WTC11 (cell line): ENCODE measurements around the gene WNT5B.

Experiments used
- AR ChIP-seq: fragments of 250-450 bp; sonication (Bioruptor Pico); IDR thresholded peaks from 2 replicates; pipeline ENCODE4 v1.9.0; 2021; ENCODE audit warnings: mild to moderate bottlenecking
- CTCF ChIP-seq: fragments of 200-600 bp; IDR thresholded peaks from 2 replicates; pipeline ENCODE4 v1.8.0; 2022; ENCODE audit warnings: antibody characterized with exemption
- E2F4 ChIP-seq: sonication (generic); formaldehyde crosslinking; IDR thresholded peaks from 2 replicates; pipeline ENCODE4 v1.8.1; 2022; ENCODE audit warnings: low read depth, mild to moderate bottlenecking, moderate library complexity, missing genetic modification reagents, borderline replicate concordance
- ESRRA ChIP-seq: sonication (generic); formaldehyde crosslinking; IDR thresholded peaks from 2 replicates; pipeline ENCODE4 v1.8.1; 2022; ENCODE audit warnings: mild to moderate bottlenecking, missing genetic modification reagents, borderline replicate concordance
- FOXP1 ChIP-seq: sonication (generic); formaldehyde crosslinking; IDR thresholded peaks from 2 replicates; pipeline ENCODE4 v1.8.0; 2022; ENCODE audit warnings: missing genetic modification reagents, mild to moderate bottlenecking, moderate library complexity, borderline replicate concordance
- MAX ChIP-seq: sonication (generic); formaldehyde crosslinking; IDR thresholded peaks from 2 replicates; pipeline ENCODE4 v1.8.0; 2022; ENCODE audit warnings: mild to moderate bottlenecking, missing genetic modification reagents
- NR1H2 ChIP-seq: sonication (generic); formaldehyde crosslinking; IDR thresholded peaks from 2 replicates; pipeline ENCODE4 v1.9.0; 2021; ENCODE audit warnings: mild to moderate bottlenecking, moderate library complexity, missing genetic modification reagents
- PRDM15 ChIP-seq: sonication (generic); formaldehyde crosslinking; IDR thresholded peaks from 2 replicates; pipeline ENCODE4 v1.8.0; 2022; ENCODE audit warnings: missing genetic modification reagents
- PRRX2 ChIP-seq: fragments of 250-450 bp; sonication (Bioruptor Pico); IDR thresholded peaks from 2 replicates; pipeline ENCODE4 v1.8.0; 2021; ENCODE audit warnings: mild to moderate bottlenecking
- SMAD3 ChIP-seq: sonication (generic); formaldehyde crosslinking; IDR thresholded peaks from 2 replicates; pipeline ENCODE4 v1.8.0; 2022; ENCODE audit warnings: missing genetic modification reagents, mild to moderate bottlenecking, borderline replicate concordance
- SP1 ChIP-seq: sonication (generic); formaldehyde crosslinking; conservative IDR thresholded peaks from 2 replicates; pipeline ENCODE4 v1.8.1; 2022; ENCODE audit warnings: missing genetic modification reagents
- USF1 ChIP-seq: sonication (generic); formaldehyde crosslinking; IDR thresholded peaks from 2 replicates; pipeline ENCODE4 v1.8.0; 2022; ENCODE audit warnings: mild to moderate bottlenecking, missing genetic modification reagents
- ZNF121 ChIP-seq: sonication (generic); formaldehyde crosslinking; IDR thresholded peaks from 2 replicates; pipeline ENCODE4 v1.8.0; 2023; ENCODE audit warnings: missing genetic modification reagents
- ZNF512 ChIP-seq: sonication (generic); formaldehyde crosslinking; IDR thresholded peaks from 2 replicates; pipeline ENCODE4 v1.8.1; 2022; ENCODE audit warnings: missing genetic modification reagents, borderline replicate concordance

GRCh38 chr12:1622406-1622805 is 6.6 kb upstream of the WNT5B start:
- no peak for TF ChIP-seq SMAD3 (CRISPR knock-in tag)
- no peak for TF ChIP-seq CTCF
- no peak for TF ChIP-seq ESRRA
- no peak for TF ChIP-seq AR (CRISPR knock-in tag)
- no peak for TF ChIP-seq PRDM15 (CRISPR knock-in tag)
- no peak for TF ChIP-seq USF1
- TF ChIP-seq FOXP1: no peak
- TF ChIP-seq E2F4: no peak
- TF ChIP-seq SP1 (CRISPR knock-in tag): no peak
- TF ChIP-seq PRRX2 (CRISPR knock-in tag): no peak
- no peak for TF ChIP-seq ZNF121 (CRISPR knock-in tag)
- no peak for TF ChIP-seq MAX (CRISPR knock-in tag)
- no peak for TF ChIP-seq ZNF512 (CRISPR knock-in tag)
- TF ChIP-seq NR1H2 (CRISPR knock-in tag): no peak
